ENCODE data around the gene FCMR. TPM values are rescaled to one million over a fixed set of nuclear protein-coding genes. Genes with fewer than 3 reads are reported as not detected.

The FCMR gene
- total RNA-seq, 2 donors from 2014 or later = 2.3 TPM; not detected in 1

DNA sequence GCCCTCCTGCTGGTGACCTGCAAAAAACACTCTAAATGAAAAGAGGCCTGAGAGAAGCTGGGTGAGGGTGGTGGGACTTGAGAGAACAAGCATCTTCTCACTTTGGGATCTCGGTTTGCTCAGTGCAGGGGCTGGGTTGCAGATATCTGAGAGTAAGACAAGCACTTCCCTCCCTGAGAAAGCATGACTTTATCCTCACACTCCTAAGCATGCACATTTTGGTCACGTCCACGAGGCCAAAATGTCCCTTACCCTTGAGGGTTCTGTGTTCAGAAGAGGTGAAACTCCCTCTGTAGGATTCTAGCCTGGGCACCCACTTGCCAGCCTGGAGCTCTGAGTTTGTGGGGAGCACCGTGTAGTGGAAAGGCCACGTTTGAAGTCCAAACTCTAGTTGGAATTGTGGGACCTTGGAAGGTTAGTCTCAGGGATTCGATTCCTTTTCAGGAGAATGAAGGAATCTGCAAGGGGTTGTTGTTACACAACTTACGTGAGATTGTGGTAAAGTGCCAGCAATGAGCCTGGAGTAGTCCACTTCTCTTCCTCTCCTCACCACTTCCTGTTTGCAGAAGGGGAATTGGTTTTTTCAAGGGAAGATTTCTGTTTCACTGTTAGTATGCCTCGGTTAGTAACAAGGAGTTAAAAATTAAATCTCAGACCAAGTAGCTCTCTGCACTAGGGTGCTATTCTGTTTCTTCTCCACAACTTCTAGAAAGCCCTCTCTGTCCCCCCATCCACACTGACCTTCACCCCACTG lies 45.5 kb upstream of the FCMR start:
- TF ChIP-seq POLR2A (IDR thresholded peaks at IDR 0.05) = no peak
- TF ChIP-seq, protein P1, sequence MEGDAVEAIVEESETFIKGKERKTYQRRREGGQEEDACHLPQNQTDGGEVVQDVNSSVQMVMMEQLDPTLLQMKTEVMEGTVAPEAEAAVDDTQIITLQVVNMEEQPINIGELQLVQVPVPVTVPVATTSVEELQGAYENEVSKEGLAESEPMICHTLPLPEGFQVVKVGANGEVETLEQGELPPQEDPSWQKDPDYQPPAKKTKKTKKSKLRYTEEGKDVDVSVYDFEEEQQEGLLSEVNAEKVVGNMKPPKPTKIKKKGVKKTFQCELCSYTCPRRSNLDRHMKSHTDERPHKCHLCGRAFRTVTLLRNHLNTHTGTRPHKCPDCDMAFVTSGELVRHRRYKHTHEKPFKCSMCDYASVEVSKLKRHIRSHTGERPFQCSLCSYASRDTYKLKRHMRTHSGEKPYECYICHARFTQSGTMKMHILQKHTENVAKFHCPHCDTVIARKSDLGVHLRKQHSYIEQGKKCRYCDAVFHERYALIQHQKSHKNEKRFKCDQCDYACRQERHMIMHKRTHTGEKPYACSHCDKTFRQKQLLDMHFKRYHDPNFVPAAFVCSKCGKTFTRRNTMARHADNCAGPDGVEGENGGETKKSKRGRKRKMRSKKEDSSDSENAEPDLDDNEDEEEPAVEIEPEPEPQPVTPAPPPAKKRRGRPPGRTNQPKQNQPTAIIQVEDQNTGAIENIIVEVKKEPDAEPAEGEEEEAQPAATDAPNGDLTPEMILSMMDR (IDR thresholded peaks at IDR 0.05) = no peak
- peaks cover 16% of the 10 kb centered on the region for H3K4me1 ChIP-seq
- intact Hi-C loops (cut with DNase I) = no loop called here
- ATAC-seq (no peak), DNase-seq (peak in 1 of 4 donors; percentile 32)
- H3K27me3 ChIP-seq = no peaks in the 10 kb centered on the region
- no peaks in the 10 kb centered on the region for H3K9me3 ChIP-seq
- no peak overlapping the region for H3K4me3 ChIP-seq
- no peak overlapping the region for H3K27ac ChIP-seq
- no peaks in the 10 kb centered on the region for H3K36me3 ChIP-seq (replicated peaks in 1 of 2; ENCODE audit: insufficient read depth in 1 of 2, low read depth in 2 of 2)
- 51 to 77% methylated on average over 7 to 8 of the region's 8 CpGs for WGBS, 2 donors

DNA sequence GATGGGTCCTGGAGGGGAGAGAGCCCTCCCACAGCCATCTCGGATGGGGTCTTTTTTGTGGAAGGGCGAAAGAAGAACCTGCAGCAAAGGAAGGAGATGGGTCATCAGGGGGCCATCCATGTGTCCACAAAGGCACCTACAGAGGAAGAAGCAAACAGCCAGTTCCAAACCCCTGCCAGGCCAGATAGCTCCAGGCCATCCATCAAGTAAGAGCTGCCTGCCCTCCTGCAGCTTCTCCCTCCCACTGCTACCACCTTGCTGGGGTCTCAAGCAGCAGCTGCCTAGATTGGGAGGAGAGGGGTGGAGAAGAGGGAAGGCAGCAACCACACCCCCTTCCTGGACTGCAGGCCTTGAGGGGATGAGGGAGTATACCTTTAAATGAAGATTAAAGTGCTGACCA lies 44.0 kb upstream of the FCMR start:
- WGBS, 2 donors = 69 to 95% methylated on average over 2 of the region's 2 CpGs
- no peak overlapping the region for H3K4me3 ChIP-seq
- no peaks in the 10 kb centered on the region for H3K9me3 ChIP-seq
- H3K4me1 ChIP-seq = peaks cover 16% of the 10 kb centered on the region
- ATAC-seq (no peak), DNase-seq (no peak)
- H3K36me3 ChIP-seq (replicated peaks in 1 of 2; ENCODE audit: insufficient read depth in 1 of 2, low read depth in 2 of 2) = no peaks in the 10 kb centered on the region
- no peaks in the 10 kb centered on the region for H3K27me3 ChIP-seq
- intact Hi-C loops (cut with DNase I) = no loop called here
- no peak for TF ChIP-seq POLR2A (IDR thresholded peaks at IDR 0.05)
- TF ChIP-seq, protein P1 (IDR thresholded peaks at IDR 0.05) = no peak
- H3K27ac ChIP-seq = no peak overlapping the region

DNA sequence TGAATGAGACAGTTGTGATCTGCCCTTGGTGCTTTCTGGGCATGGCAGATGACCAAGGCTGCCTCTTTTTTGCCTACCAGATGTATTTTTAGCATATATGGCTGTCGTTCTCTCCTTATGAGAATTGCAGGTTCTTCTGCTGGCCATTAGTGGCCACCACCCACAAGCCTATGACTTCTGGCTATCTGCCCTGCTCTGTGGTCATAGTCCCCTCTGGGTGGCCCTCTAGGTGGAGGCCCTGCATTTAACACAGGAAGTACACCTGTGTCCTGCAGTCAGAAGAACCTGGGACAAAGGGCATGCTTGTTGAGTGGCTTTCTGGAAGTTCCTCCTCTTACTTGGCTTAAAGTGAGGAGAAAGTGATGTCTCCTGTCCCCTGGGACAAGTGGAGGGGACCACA lies 42.0 kb upstream of the FCMR start:
- TF ChIP-seq POLR2A (IDR thresholded peaks at IDR 0.05) = no peak
- TF ChIP-seq, protein P1 (IDR thresholded peaks at IDR 0.05) = no peak
- 80 to 88% methylated on average over 1 of the region's 1 CpG for WGBS, 2 donors
- intact Hi-C loops (cut with DNase I) = no loop called here
- Histone ChIP-seq H3K4me3 (no peak overlapping the region), H3K36me3 (replicated peaks in 1 of 2; ENCODE audit: insufficient read depth in 1 of 2, low read depth in 2 of 2) (no peaks in the 10 kb centered on the region), H3K27ac (no peak overlapping the region), H3K9me3 (no peaks in the 10 kb centered on the region), H3K27me3 (no peaks in the 10 kb centered on the region), H3K4me1 (peaks cover 5% of the 10 kb centered on the region)
- DNase-seq (no peak), ATAC-seq (no peak)

DNA sequence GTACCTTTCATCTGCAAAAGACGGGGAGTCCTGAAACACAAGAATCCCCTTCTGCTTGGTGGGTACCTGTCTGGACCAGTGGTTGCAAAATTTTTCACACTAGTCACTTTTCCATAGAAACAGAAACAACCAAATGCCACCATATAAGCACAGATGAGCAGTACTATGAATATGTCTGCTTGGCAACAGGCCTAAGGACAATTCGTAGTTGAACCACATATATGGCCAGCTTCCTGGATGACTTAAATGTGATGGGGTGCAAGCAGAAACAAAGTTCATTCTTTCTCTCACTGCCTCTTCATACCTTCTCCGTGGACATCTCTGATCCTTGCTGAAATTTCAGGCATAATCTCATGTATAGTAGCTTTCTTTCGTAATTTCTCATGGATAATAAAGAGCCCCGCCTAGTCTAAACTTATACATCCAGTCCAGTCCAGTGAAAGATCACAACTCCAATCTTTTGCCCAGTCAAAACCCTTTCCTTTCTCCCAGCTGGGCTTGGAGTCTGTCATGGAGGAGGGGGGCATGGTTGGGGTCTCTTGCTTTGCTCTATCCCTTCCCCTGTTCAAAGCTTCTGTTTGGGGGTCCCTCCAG lies 41.5 kb upstream of the FCMR start:
- 84 to 88% methylated on average over 5 of the region's 5 CpGs for WGBS, 2 donors

More for the DNA sequence above, 41.5 kb upstream of the FCMR start:
- no peaks in the 10 kb centered on the region for H3K27me3 ChIP-seq
- ATAC-seq (no peak), DNase-seq (no peak)
- H3K36me3 ChIP-seq (replicated peaks in 1 of 2; ENCODE audit: insufficient read depth in 1 of 2, low read depth in 2 of 2) = no peaks in the 10 kb centered on the region
- no peak overlapping the region for H3K27ac ChIP-seq
- H3K4me1 ChIP-seq = peaks cover under 1% of the 10 kb centered on the region
- no peak overlapping the region for H3K4me3 ChIP-seq
- intact Hi-C loops (cut with DNase I) = no loop called here
- H3K9me3 ChIP-seq = no peaks in the 10 kb centered on the region
- no peak for TF ChIP-seq POLR2A (IDR thresholded peaks at IDR 0.05)
- TF ChIP-seq, protein P1 (IDR thresholded peaks at IDR 0.05) = no peak
